Liver (tissue), 3 donors: ENCODE measurements around the gene NEK10.

Experiments used
- JUND ChIP-seq, 2 donors: IDR thresholded peaks; 2 replicates each; pipeline ENCODE4 v1.6.1; 2016; ENCODE audit warnings: antibody characterized with exemption in 2 of 2
- SP1 ChIP-seq: IDR thresholded peaks from 2 replicates; pipeline ENCODE4 v1.6.1; 2018; ENCODE audit warnings: antibody characterized with exemption, mild to moderate bottlenecking
- TAF1 ChIP-seq: conservative IDR thresholded peaks from 2 replicates; pipeline ENCODE4 v1.6.1; 2016; ENCODE audit warnings: antibody characterized with exemption, mild to moderate bottlenecking
- YY1 ChIP-seq: IDR thresholded peaks from 2 replicates; pipeline ENCODE4 v1.6.1; 2016; ENCODE audit warnings: antibody characterized with exemption, mild to moderate bottlenecking
- TF ChIP-seq, protein P1 (sequence below): fragments of 150-350 bp; IDR thresholded peaks from 2 replicates; pipeline ENCODE4 v1.5.1; 2017; ENCODE audit warnings: improper control_type of control experiment, low read depth, low read length; ENCODE audit not compliant: missing input control
- TF ChIP-seq, protein P2 (sequence below): IDR thresholded peaks from 2 replicates; pipeline ENCODE4 v1.6.1; 2016; ENCODE audit warnings: antibody characterized with exemption
- TF ChIP-seq, protein P3 (sequence below): IDR thresholded peaks from 2 replicates; pipeline ENCODE4 v1.6.1; 2016; ENCODE audit warnings: antibody characterized with exemption, mild to moderate bottlenecking
- donor health status: healthy.
- donor health status: healthy.

DNA sequence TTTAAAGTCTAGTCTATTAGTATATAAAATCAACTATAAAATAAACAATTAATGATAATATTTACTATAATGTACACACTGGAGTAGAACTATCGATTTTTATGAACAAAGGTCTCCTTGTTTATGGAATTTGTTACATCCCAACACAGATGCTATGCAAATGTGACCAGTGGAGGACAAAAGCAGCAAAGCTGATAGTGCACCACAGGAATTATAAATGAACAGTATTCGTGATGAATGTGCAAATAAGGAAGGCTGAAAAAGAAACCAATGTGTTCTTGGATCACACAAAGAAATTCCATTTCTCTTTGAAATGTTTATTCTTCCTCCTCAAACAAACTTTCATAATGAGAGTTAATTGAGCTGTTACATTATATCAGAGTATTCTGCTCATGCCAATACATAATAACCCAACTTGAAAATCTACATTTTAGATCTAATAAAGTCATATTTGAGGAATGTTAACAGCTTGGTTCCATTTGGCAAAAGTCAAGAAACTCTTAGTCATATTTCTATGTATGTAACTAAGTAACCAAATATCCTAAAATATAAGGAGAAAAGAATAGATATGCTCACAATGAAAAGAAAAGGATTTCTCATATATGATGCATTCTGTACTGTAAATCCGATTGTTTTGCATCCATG, 79.3 kb downstream of the NEK10 start:
- TF ChIP-seq, protein P1, sequence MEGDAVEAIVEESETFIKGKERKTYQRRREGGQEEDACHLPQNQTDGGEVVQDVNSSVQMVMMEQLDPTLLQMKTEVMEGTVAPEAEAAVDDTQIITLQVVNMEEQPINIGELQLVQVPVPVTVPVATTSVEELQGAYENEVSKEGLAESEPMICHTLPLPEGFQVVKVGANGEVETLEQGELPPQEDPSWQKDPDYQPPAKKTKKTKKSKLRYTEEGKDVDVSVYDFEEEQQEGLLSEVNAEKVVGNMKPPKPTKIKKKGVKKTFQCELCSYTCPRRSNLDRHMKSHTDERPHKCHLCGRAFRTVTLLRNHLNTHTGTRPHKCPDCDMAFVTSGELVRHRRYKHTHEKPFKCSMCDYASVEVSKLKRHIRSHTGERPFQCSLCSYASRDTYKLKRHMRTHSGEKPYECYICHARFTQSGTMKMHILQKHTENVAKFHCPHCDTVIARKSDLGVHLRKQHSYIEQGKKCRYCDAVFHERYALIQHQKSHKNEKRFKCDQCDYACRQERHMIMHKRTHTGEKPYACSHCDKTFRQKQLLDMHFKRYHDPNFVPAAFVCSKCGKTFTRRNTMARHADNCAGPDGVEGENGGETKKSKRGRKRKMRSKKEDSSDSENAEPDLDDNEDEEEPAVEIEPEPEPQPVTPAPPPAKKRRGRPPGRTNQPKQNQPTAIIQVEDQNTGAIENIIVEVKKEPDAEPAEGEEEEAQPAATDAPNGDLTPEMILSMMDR, result no peak
- no peak for TF ChIP-seq JUND (IDR thresholded peaks at IDR 0.05)
- no peak for TF ChIP-seq SP1
- no peak for TF ChIP-seq TAF1
- no peak for TF ChIP-seq YY1
- TF ChIP-seq, protein P2, sequence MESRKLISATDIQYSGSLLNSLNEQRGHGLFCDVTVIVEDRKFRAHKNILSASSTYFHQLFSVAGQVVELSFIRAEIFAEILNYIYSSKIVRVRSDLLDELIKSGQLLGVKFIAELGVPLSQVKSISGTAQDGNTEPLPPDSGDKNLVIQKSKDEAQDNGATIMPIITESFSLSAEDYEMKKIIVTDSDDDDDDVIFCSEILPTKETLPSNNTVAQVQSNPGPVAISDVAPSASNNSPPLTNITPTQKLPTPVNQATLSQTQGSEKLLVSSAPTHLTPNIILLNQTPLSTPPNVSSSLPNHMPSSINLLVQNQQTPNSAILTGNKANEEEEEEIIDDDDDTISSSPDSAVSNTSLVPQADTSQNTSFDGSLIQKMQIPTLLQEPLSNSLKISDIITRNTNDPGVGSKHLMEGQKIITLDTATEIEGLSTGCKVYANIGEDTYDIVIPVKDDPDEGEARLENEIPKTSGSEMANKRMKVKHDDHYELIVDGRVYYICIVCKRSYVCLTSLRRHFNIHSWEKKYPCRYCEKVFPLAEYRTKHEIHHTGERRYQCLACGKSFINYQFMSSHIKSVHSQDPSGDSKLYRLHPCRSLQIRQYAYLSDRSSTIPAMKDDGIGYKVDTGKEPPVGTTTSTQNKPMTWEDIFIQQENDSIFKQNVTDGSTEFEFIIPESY, result no peak
- TF ChIP-seq, protein P3, sequence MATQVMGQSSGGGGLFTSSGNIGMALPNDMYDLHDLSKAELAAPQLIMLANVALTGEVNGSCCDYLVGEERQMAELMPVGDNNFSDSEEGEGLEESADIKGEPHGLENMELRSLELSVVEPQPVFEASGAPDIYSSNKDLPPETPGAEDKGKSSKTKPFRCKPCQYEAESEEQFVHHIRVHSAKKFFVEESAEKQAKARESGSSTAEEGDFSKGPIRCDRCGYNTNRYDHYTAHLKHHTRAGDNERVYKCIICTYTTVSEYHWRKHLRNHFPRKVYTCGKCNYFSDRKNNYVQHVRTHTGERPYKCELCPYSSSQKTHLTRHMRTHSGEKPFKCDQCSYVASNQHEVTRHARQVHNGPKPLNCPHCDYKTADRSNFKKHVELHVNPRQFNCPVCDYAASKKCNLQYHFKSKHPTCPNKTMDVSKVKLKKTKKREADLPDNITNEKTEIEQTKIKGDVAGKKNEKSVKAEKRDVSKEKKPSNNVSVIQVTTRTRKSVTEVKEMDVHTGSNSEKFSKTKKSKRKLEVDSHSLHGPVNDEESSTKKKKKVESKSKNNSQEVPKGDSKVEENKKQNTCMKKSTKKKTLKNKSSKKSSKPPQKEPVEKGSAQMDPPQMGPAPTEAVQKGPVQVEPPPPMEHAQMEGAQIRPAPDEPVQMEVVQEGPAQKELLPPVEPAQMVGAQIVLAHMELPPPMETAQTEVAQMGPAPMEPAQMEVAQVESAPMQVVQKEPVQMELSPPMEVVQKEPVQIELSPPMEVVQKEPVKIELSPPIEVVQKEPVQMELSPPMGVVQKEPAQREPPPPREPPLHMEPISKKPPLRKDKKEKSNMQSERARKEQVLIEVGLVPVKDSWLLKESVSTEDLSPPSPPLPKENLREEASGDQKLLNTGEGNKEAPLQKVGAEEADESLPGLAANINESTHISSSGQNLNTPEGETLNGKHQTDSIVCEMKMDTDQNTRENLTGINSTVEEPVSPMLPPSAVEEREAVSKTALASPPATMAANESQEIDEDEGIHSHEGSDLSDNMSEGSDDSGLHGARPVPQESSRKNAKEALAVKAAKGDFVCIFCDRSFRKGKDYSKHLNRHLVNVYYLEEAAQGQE, result no peak
